HFF-Myc (cell line): Measurements from ENCODE around the gene MGAT4A.
A peak's percentile ranks its signal among the peaks of the same experiment; 100 is the strongest.

ENCODE experiments used
- DNase-seq: peaks from one replicate; pipeline ENCODE4 v3.0.0-alpha.2; 2011; ENCODE audit warnings: low read depth; ENCODE audit errors: extremely low read depth
- H3K4me3 ChIP-seq: replicated peaks from 2 replicates; pipeline ENCODE4 v1.5.1; 2011; ENCODE audit warnings: low read depth, mild to moderate bottlenecking, control low read depth, low read length
- TF ChIP-seq, protein P1 (sequence below): IDR thresholded peaks from 2 replicates; pipeline ENCODE4 v1.5.1; 2012; ENCODE audit warnings: mild to moderate bottlenecking, low read depth, low read length, control low read depth; ENCODE audit errors: missing control alignments

Gene MGAT4A

DNA sequence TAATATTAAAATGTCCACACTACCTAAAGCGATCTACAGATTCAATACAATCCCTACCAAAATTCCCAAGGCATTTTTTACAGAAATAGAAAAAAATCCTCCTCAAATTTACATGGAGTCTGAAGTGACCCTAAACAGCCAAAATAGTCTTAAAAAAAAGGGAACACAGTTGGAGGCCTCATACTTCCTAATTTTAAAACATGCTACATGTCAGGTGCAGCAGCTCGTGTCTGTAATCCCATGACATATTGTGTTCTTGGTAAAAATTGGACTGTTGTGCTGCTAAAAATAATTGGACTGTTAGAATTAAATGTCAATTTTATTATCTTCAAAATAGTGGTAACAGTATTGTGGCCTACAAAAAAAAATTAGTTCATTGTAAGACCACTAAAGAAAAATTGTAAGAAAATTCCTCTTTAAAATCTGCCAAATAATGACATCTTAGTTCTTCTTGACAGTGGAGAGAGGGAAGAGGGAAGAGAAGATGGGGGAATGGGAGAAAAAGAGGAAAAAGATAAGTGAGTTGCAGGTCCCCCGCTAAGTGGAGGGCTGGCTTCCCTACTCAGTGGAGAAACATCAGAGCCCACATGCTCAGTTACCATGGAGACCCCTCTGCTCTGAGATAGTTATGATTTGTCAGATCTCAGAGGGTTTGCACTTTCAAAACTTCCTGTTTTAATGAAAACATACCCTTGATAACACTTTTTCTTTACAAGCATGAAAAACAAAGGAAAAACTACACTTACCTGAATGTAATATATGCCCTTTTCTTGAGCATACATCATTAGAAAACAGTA lies 76.0 kb downstream of the MGAT4A start:
- TF ChIP-seq, protein P1, sequence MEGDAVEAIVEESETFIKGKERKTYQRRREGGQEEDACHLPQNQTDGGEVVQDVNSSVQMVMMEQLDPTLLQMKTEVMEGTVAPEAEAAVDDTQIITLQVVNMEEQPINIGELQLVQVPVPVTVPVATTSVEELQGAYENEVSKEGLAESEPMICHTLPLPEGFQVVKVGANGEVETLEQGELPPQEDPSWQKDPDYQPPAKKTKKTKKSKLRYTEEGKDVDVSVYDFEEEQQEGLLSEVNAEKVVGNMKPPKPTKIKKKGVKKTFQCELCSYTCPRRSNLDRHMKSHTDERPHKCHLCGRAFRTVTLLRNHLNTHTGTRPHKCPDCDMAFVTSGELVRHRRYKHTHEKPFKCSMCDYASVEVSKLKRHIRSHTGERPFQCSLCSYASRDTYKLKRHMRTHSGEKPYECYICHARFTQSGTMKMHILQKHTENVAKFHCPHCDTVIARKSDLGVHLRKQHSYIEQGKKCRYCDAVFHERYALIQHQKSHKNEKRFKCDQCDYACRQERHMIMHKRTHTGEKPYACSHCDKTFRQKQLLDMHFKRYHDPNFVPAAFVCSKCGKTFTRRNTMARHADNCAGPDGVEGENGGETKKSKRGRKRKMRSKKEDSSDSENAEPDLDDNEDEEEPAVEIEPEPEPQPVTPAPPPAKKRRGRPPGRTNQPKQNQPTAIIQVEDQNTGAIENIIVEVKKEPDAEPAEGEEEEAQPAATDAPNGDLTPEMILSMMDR, result no peak
- no peak overlapping the region for H3K4me3 ChIP-seq
- DNase-seq, result no peak

DNA sequence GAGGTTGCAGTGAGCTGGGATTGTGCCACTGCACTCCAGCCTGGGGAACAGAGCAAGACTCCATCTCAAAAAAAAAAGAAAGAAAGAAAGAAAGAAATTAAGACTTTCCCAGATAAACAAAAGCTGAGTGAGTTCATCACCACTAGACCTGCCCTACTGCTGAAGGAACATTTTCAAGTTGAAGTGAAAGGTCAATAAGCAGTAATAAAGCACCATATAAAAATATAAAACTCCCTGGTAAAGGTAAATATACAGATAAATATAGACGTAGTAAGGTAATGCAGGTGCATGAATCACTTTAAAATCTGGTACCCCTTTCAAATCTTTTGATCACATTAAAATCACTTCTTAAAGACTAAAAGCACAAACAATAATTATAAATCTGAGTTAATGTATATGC lies 79.9 kb downstream of the MGAT4A start:
- TF ChIP-seq, protein P1, result no peak
- H3K4me3 ChIP-seq, result no peak overlapping the region
- no peak for DNase-seq

DNA sequence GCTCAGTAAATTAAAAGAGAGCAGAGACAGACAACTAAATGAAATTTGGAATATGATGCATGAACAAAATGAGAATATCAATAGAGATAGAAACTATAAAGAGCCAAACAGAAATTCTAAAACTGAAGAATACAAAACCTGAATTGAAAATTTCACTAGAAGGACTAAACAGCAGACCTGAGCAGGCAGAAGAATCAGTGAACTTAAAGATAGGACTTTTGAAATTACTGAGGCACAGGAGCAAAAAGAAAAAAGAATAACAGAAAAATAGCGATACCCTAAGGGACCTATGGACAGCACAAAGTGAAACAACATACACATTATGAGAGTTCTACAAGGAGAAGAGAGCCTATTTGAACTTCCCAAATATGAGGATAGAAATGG lies 80.9 kb downstream of the MGAT4A start:
- no peak for DNase-seq
- TF ChIP-seq, protein P1, result no peak
- H3K4me3 ChIP-seq, result no peak overlapping the region

DNA sequence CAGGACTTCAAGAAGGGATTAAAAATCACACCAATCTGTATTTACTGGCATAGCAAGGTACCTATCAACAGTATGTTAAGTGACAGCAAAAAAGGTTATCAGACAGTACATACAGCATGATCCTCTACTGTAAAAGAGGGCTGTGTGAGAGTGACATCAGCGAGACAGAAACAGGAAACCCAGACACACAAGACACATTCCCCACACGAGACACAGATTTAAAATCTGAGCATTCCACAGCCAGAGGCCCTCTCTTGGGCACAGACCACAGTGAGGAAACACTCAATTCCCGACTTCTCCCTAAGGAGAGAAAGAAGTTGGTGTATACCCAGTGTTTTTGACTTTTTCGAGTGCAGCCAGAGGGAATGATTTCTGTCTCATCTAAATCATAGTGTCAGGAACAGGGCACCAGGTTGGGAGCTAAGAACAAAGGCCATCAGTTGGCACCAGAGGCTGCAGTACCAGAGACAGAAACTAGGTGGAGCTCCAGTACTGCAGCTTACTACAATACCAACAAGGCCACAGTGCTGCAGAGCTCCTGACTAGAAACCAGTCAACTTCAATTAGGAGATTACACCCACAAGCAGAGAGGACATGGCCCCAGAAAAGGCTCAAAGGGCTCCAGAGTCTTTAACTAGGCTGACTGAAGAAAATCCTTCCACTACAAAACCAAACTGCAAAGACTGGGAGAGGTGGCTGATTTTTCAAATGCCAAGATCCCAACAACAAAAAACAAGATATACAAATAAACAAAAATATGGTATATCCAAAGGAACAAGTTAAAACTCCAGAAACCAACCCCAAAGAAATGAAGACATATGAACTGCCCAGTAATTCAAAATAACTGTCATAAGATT lies 81.6 kb downstream of the MGAT4A start:
- DNase-seq, result peak; percentile 46
- H3K4me3 ChIP-seq, result no peak overlapping the region
- TF ChIP-seq, protein P1, result peak; percentile 99

DNA sequence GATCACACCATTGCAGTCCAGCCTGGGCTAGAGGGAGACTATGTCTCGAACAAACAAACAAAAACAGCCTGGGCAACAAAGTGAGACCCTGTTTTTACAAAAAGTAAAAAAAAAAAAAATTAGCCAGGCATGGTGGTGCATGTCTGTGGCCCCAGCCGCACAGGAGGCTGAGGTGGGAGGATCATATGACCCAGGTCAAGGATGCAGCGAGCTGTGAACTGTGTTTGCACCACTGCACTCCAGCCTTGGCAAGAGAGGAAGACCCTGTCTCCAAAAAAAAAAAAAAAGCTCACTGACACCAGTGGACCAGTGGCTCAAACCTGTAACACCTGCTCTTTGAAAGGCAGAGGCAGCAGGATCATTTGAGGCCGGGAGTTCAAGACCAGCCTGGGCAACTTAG lies 82.5 kb downstream of the MGAT4A start:
- TF ChIP-seq, protein P1, result no peak
- no peak overlapping the region for H3K4me3 ChIP-seq
- no peak for DNase-seq

DNA sequence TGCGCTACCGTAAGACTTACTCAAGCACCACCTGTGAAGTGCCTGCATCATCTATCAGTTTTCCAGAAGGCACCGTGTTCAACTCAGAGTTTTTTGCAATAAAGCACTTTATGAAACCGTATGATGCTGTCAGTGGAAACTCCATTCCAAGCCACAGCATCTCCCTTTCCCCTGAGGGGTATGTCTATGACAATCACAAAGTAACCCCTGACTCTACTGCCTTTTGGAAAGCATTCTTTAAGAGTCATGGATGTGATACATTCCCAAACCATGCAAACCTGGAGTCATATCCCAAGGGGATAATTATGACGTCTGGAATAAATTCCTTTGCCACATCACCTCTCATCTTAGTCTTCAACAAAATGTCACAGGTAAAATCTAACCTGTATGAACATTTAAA lies 83.3 kb downstream of the MGAT4A start:
- TF ChIP-seq, protein P1, result no peak
- no peak for DNase-seq
- no peak overlapping the region for H3K4me3 ChIP-seq
